Osteoblast (primary cell): ENCODE data around the gene AARSD1. TPM values are rescaled to one million over a fixed set of nuclear protein-coding genes. Genes with fewer than 3 reads are reported as not detected.
"Not testable (repeated sequence)": the region's sequence is repeated elsewhere in the genome, so short reads cannot be mapped to it uniquely, and the experiment has no call there.

Source experiments
- DNase-seq: peaks from one replicate; pipeline ENCODE4 v3.0.0; 2011; ENCODE audit warnings: low spot score, mixed read lengths; ENCODE audit not compliant: insufficient read length; ENCODE audit errors: missing footprints
- H2AFZ ChIP-seq: 2 replicates; pipeline ENCODE4 v1.6.0; 2011; ENCODE audit warnings: mild to moderate bottlenecking, low read length
- H3K27ac ChIP-seq: 2 replicates; pipeline ENCODE4 v1.5.1; 2011; ENCODE audit warnings: mild to moderate bottlenecking, low read depth, low read length, moderate library complexity
- H3K27me3 ChIP-seq: 2 replicates; pipeline ENCODE4 v1.6.0; 2012; ENCODE audit warnings: mild to moderate bottlenecking, control low read depth, inconsistent platforms, low read length, moderate library complexity; ENCODE audit not compliant: insufficient read depth
- H3K36me3 ChIP-seq: 2 replicates; pipeline ENCODE4 v1.5.1; 2011; ENCODE audit warnings: mild to moderate bottlenecking, low read length, control low read depth, moderate library complexity; ENCODE audit not compliant: insufficient read depth
- H3K4me1 ChIP-seq: 2 replicates; pipeline ENCODE4 v1.5.1; 2011; ENCODE audit warnings: mild to moderate bottlenecking, low read length, control low read depth, moderate library complexity; ENCODE audit not compliant: insufficient read depth
- H3K4me2 ChIP-seq: 2 replicates; pipeline ENCODE4 v1.6.0; 2011; ENCODE audit warnings: mild to moderate bottlenecking, low read length; ENCODE audit not compliant: insufficient read depth
- H3K4me3 ChIP-seq: fragments of 200-600 bp; sonication (generic); 3 replicates; pipeline ENCODE4 v1.5.1; 2012; ENCODE audit warnings: mild to moderate bottlenecking, low read length, inconsistent platforms; ENCODE audit not compliant: insufficient read depth
- H3K79me2 ChIP-seq: 2 replicates; pipeline ENCODE4 v1.6.0; 2012; ENCODE audit warnings: mild to moderate bottlenecking, low read length, control low read depth, inconsistent platforms; ENCODE audit not compliant: insufficient read depth
- H3K9me3 ChIP-seq: 2 replicates; pipeline ENCODE4 v1.5.1; 2011; ENCODE audit warnings: low read depth, low read length, control low read depth
- H4K20me1 ChIP-seq: 2 replicates; pipeline ENCODE4 v1.6.0; 2012; ENCODE audit warnings: mild to moderate bottlenecking, low read length, control low read depth; ENCODE audit not compliant: insufficient read depth
- total RNA-seq: library from RNA; depleted of rRNA; stranded (reverse); fragments of >200 nt; gene quantifications from 2 replicates; pipeline ENCODE4 v1.2.3, GENCODE V29; 2012
- TF ChIP-seq, protein P1 (sequence below): IDR thresholded peaks from 2 replicates; pipeline ENCODE4 v1.5.1; 2011; ENCODE audit warnings: mild to moderate bottlenecking, low read depth, low read length, moderate library complexity; ENCODE audit errors: extremely low read depth

AARSD1 gene
- total RNA-seq, 1 donor: 14.1 TPM

DNA sequence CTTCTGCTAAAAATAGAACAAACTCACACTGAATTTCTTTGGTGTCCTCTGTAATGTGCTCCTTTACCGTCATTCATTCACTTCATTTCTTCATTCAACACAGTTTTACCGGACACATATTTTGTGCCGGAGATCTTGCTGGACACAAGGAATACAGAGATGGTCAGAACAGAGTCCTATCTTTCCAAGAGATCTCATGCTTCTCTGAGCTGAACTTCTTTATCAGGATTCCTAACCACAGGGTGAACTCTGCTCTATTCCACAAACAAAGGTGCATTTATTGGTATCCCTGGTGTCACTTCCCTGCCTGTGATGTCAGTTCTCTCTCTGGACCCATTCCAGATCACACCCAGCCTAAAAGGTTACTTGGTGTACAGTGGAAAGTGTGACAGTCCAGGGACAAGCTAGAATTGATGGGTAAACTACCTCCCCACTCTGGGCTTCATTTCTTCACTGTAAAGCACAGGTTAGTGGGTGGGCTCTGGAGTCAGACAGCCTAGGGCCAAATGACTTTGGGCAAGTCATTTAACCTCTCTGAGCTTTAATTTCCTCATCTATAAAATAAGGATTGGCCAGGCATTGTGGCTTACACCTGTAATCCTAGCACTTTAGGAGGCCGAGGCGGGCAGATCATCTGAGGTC, 46.5 kb upstream of the AARSD1 start:
- H3K4me3 ChIP-seq: no peak overlapping the region
- H3K4me2 ChIP-seq: no peak overlapping the region
- H3K79me2 ChIP-seq: peaks cover 10% of the 10 kb centered on the region
- H3K9me3 ChIP-seq: no peaks in the 10 kb centered on the region
- no peak overlapping the region for H3K27ac ChIP-seq
- DNase-seq: peak; percentile 32
- H3K4me1 ChIP-seq: peaks cover 1% of the 10 kb centered on the region
- TF ChIP-seq, protein P1, sequence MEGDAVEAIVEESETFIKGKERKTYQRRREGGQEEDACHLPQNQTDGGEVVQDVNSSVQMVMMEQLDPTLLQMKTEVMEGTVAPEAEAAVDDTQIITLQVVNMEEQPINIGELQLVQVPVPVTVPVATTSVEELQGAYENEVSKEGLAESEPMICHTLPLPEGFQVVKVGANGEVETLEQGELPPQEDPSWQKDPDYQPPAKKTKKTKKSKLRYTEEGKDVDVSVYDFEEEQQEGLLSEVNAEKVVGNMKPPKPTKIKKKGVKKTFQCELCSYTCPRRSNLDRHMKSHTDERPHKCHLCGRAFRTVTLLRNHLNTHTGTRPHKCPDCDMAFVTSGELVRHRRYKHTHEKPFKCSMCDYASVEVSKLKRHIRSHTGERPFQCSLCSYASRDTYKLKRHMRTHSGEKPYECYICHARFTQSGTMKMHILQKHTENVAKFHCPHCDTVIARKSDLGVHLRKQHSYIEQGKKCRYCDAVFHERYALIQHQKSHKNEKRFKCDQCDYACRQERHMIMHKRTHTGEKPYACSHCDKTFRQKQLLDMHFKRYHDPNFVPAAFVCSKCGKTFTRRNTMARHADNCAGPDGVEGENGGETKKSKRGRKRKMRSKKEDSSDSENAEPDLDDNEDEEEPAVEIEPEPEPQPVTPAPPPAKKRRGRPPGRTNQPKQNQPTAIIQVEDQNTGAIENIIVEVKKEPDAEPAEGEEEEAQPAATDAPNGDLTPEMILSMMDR: no peak
- no peak overlapping the region for H2AFZ ChIP-seq
- no peaks in the 10 kb centered on the region for H3K27me3 ChIP-seq
- no peaks in the 10 kb centered on the region for H4K20me1 ChIP-seq
- H3K36me3 ChIP-seq: peaks cover 19% of the 10 kb centered on the region

GRCh38 chr17:43006639-43007551, 42.6 kb upstream of the AARSD1 start, which contains the start of gene IFI35:
Gene IFI35, plus strand, starts transcription at chr17:43006784. Its CDS starts 164 bp downstream, at chr17:43006948.
- Histone ChIP-seq H4K20me1 (peaks cover 8% of the 10 kb centered on the region), H3K36me3 (peaks cover 16% of the 10 kb centered on the region), H2AFZ (peak within 1 kb of the TSS; percentile 93), H3K4me3 (peak within 1 kb of the TSS; percentile 95), H3K9me3 (no peaks in the 10 kb centered on the region), H3K79me2 (peaks cover 3% of the 10 kb centered on the region), H3K4me1 (peaks cover 13% of the 10 kb centered on the region), H3K27me3 (no peaks in the 10 kb centered on the region), H3K27ac (peak within 1 kb of the TSS; percentile 95), H3K4me2 (peak within 1 kb of the TSS; percentile 89)
- TF ChIP-seq, protein P1: peak; percentile 23
- peak; percentile 88 for DNase-seq

- Histone ChIP-seq H3K27ac (peak overlapping the region; percentile 56), H4K20me1 (peaks cover 27% of the 10 kb centered on the region), H3K36me3 (peaks cover 39% of the 10 kb centered on the region), H3K4me1 (peaks cover 35% of the 10 kb centered on the region), H2AFZ (no peak overlapping the region), H3K27me3 (no peaks in the 10 kb centered on the region), H3K79me2 (peaks cover 27% of the 10 kb centered on the region), H3K9me3 (no peaks in the 10 kb centered on the region), H3K4me3 (no peak overlapping the region), H3K4me2 (no peak overlapping the region)
- DNase-seq: no peak
- TF ChIP-seq, protein P1: no peak
These were observed 39.4 kb upstream of the AARSD1 start for GRCh38 chr17:43003542-43004172.

- not testable (repeated sequence) for H3K27me3 ChIP-seq, H3K4me2 ChIP-seq, H3K9me3 ChIP-seq, H3K4me3 ChIP-seq, DNase-seq, H2AFZ ChIP-seq
- Histone ChIP-seq H3K4me1 (peaks cover 43% of the 10 kb centered on the region), H3K79me2 (peaks cover 27% of the 10 kb centered on the region), H3K36me3 (peaks cover 39% of the 10 kb centered on the region), H4K20me1 (peaks cover 30% of the 10 kb centered on the region), H3K27ac (peak overlapping the region; percentile 19)
These were observed 36.6 kb upstream of the AARSD1 start for GRCh38 chr17:43000894-43001293.
